HFFc6 (cell line): ENCODE measurements around the gene CMSS1. TPM values are rescaled to one million over a fixed set of nuclear protein-coding genes. Genes with fewer than 3 reads are reported as not detected.

Experiments
- DNase-seq: peaks from one replicate; pipeline ENCODE4 v3.0.0-alpha.2; 2018
- H3K27ac Mint-ChIP-seq: 2 replicates; pipeline ENCODE4 v1.8.0; 2020; ENCODE audit warnings: mild to moderate bottlenecking, mixed read lengths
- H3K27me3 Mint-ChIP-seq: 2 replicates; pipeline ENCODE4 v1.8.0; 2021; ENCODE audit warnings: mild to moderate bottlenecking, moderate library complexity, mixed read lengths; ENCODE audit not compliant: insufficient read depth
- H3K36me3 Mint-ChIP-seq: 2 replicates; pipeline ENCODE4 v1.8.0; 2021; ENCODE audit warnings: low read depth, mixed read lengths
- H3K4me1 Mint-ChIP-seq: 2 replicates; pipeline ENCODE4 v1.8.0; 2020; ENCODE audit warnings: low read depth, mixed read lengths
- H3K4me3 Mint-ChIP-seq: 2 replicates; pipeline ENCODE4 v1.8.0; 2020; ENCODE audit warnings: mild to moderate bottlenecking, moderate library complexity, mixed read lengths
- H3K9me3 Mint-ChIP-seq: 2 replicates; pipeline ENCODE4 v1.8.0; 2020; ENCODE audit warnings: mild to moderate bottlenecking, mixed read lengths
- total RNA-seq, 6 experiments: library from RNA; stranded (reverse); fragmentation: NEBNext Ultra II Directional; extraction: Animal tissue kit (Norgen Biotek cat#: 25700); gene quantifications; 2 replicates in 1 of 6; 3 replicates in 5 of 6; pipeline ENCODE4 v1.2.3, GENCODE V29; 2021
- TF ChIP-seq, protein P1 (sequence below): fragments of 200-600 bp; sonication (generic); IDR thresholded peaks from 2 replicates; pipeline ENCODE4 v1.5.0; 2021; ENCODE audit warnings: antibody characterized with exemption, mild to moderate bottlenecking

The CMSS1 gene
- total RNA-seq, 6 experiments from 2014 or later: 27.8 to 47.0 (median 38.1) TPM

DNA sequence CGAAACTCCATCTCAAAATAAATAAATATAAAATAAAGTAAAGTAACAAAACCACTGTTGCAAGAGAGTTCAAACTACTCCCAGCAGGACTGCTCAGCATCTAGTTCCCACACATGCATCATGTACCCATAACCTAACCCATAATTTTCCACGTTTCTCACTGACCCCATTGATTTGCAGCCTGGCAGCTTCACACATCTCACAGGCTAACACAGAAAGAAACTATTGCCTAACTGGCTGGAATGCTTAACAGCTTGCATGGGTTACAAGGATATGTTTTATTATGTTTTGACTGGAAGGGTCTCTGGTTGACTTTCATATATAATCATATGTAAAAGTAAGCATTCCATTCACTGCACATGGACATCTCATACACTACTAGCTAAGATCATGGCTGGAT lies 387.5 kb downstream of the CMSS1 start:
- H3K27me3 Mint-ChIP-seq: no peaks in the 10 kb centered on the region
- no peaks in the 10 kb centered on the region for H3K36me3 Mint-ChIP-seq
- H3K4me1 Mint-ChIP-seq: peaks cover 7% of the 10 kb centered on the region
- DNase-seq: no peak
- no peak overlapping the region for H3K4me3 Mint-ChIP-seq
- no peak overlapping the region for H3K27ac Mint-ChIP-seq
- no peaks in the 10 kb centered on the region for H3K9me3 Mint-ChIP-seq
- TF ChIP-seq, protein P1, sequence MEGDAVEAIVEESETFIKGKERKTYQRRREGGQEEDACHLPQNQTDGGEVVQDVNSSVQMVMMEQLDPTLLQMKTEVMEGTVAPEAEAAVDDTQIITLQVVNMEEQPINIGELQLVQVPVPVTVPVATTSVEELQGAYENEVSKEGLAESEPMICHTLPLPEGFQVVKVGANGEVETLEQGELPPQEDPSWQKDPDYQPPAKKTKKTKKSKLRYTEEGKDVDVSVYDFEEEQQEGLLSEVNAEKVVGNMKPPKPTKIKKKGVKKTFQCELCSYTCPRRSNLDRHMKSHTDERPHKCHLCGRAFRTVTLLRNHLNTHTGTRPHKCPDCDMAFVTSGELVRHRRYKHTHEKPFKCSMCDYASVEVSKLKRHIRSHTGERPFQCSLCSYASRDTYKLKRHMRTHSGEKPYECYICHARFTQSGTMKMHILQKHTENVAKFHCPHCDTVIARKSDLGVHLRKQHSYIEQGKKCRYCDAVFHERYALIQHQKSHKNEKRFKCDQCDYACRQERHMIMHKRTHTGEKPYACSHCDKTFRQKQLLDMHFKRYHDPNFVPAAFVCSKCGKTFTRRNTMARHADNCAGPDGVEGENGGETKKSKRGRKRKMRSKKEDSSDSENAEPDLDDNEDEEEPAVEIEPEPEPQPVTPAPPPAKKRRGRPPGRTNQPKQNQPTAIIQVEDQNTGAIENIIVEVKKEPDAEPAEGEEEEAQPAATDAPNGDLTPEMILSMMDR: no peak

DNA sequence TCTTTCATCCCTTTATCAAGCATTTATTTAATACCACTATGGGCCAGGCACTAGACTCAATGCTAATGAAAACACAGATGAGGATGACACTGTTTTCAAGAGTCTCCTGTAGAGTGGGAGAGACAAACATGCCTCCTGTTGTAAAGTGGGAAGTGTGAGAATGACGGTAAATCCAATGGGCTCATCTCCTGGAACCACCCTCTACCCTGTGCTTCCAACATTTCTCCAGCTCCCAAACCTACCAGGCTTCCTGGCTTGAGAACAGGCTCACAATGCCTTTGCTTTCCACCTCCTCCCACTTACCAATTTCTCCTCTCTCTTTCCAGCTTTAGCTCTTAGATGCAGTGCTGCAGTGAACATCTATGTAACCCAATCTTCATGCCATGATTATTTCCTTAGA lies 389.0 kb downstream of the CMSS1 start:
- peaks cover 20% of the 10 kb centered on the region for H3K4me1 Mint-ChIP-seq
- H3K4me3 Mint-ChIP-seq: no peak overlapping the region
- no peak for DNase-seq
- H3K27ac Mint-ChIP-seq: no peak overlapping the region
- H3K27me3 Mint-ChIP-seq: no peaks in the 10 kb centered on the region
- TF ChIP-seq, protein P1: no peak
- H3K9me3 Mint-ChIP-seq: no peaks in the 10 kb centered on the region
- no peaks in the 10 kb centered on the region for H3K36me3 Mint-ChIP-seq

DNA sequence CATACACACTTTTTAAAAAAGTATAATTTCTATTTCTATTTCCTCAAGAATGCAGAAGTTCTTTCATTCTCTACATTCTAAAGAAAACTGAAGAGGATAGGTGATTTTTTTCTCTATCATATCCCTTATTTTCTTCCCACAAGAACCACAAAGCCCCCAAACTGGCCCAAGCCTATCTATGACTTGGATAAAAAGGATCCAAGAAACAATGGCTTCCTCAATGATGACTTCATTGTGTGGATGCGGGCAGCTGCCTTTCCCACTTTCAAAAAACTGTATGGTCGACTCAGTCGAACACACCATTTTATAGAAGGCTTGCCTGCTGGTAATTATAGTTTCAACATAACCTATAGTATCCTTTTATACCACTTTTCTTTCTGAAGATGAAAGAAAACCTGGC lies 390.2 kb downstream of the CMSS1 start:
- Mint-ChIP-seq H3K27ac (no peak overlapping the region), H3K9me3 (no peaks in the 10 kb centered on the region), H3K36me3 (no peaks in the 10 kb centered on the region), H3K4me1 (peaks cover 20% of the 10 kb centered on the region), H3K4me3 (no peak overlapping the region), H3K27me3 (no peaks in the 10 kb centered on the region)
- TF ChIP-seq, protein P1: no peak
- DNase-seq: no peak

DNA sequence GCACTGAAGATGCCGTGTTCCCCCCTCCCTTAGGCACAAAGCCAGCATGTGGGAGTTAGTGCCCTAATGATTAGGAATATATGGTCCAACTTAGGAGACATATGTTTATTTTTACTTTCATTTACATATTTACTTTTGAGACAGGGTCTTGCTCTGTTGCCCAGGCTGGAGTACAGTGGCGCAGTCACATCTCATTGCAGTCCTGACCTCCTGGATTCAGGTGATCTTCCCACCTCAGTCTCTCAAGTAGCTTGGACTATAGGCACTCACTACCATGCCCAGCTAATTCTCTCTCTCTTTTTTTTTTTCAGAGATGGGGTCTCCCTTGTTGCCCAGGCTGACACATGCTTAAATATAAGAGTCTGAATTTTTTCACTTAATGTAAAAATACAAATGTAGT lies 391.5 kb downstream of the CMSS1 start:
- peaks cover 24% of the 10 kb centered on the region for H3K4me1 Mint-ChIP-seq
- DNase-seq: no peak
- H3K27ac Mint-ChIP-seq: no peak overlapping the region
- TF ChIP-seq, protein P1: no peak
- no peaks in the 10 kb centered on the region for H3K36me3 Mint-ChIP-seq
- H3K27me3 Mint-ChIP-seq: no peaks in the 10 kb centered on the region
- H3K9me3 Mint-ChIP-seq: no peaks in the 10 kb centered on the region
- H3K4me3 Mint-ChIP-seq: no peak overlapping the region

DNA sequence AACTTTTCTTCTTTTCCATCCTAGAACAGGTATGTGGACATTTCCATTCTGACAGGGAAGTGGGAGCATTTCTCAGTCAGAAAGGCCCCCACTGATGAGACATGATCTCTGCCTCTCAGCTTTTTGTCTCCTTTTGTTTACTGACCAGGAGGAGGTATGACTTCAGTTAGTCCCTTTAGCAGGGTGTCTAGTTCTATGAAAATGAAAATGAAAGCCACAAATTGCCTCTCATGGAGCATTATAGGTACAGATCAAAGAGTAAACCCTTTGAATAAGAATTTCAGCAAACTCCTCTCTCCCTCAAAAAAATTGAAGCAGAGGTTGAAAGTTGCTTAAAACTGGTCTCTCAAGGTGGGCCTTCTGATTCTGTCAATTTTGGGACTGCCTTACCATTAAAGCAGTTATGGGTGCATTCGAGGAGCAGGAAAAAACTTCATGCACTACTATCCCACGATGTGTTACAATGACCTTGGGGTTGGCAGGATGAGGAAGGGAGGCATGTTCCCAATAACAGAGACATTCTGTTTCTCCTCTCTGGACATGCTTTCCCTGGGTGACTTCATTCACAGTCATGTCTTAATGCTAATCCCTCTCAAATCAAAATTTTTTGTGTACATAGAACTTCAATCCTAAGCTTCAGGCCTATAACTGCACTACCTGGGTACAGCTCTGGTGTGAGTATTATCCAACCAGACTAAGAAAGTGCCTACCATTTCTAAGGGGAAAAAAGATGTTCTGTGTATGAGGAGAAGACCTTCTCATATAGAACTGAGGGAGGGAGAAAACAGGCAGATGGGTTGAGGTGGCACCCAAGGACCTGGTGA lies 392.5 kb downstream of the CMSS1 start:
- peaks cover 24% of the 10 kb centered on the region for H3K4me1 Mint-ChIP-seq
- no peaks in the 10 kb centered on the region for H3K27me3 Mint-ChIP-seq
- TF ChIP-seq, protein P1: no peak
- peak; percentile 6 for DNase-seq
- H3K36me3 Mint-ChIP-seq: no peaks in the 10 kb centered on the region
- peak overlapping the region; percentile 3 for H3K4me3 Mint-ChIP-seq
- H3K27ac Mint-ChIP-seq: peak overlapping the region; percentile 85
- H3K9me3 Mint-ChIP-seq: no peaks in the 10 kb centered on the region
